GM21515 (cell line): ENCODE measurements around the gene CLHC1.
"Not testable (repeated sequence)": the region's sequence is repeated elsewhere in the genome, so short reads cannot be mapped to it uniquely, and the experiment has no call there.

ENCODE experiments used
- ATAC-seq: cut with Tn5 transposase; IDR thresholded peaks from one replicate; pipeline ENCODE4 v1.9.1; 2021; ENCODE audit not compliant: unreplicated experiment

Gene CLHC1

DNA sequence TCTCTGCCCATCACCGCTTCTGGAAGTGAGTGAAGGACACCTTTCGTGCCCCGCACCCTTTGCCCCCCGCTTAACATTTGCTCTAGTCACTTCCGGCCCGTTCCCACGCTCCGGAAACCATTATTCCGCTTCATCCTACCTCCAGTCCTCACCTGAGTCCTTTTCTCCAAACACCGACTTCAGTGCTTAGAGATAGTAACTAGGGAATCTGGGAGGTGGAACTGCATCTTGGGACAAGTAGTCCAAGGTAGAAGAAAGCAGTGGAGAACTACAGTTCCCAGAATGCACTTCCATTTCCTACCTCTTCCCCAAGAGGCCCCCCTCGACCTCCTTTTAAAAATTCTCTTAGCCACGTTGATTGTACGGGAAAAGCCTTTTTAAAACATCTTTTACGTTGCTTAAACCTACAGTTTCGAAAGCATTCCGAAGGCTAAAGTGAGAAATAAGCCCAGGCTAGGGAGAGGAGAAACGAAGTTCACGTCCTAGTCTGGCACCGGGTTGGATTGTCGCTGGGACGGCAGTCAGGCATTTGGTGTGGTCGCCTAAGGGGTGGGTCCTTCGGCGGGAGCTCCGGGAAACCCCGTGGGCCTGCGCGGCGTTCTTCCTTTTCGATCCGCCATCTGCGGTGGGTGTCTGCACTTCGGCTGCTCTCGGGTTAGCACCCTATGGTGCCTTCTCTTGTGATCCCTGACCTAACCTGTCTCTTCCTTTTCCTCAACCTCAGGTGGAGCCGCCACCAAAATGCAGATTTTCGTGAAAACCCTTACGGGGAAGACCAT, at the start of gene CLHC1, which contains the start of gene RPS27A:
Gene CLHC1 (minus strand): TSS at position 210 of the 779 bp plus-strand sequence. CDS start 9,882 bp downstream, outside the sequence.
Gene RPS27A (plus strand): TSS at position 605 of the 779 bp plus-strand sequence. CDS start 137 bp downstream, at position 742.
- peak; percentile 87 for ATAC-seq

DNA sequence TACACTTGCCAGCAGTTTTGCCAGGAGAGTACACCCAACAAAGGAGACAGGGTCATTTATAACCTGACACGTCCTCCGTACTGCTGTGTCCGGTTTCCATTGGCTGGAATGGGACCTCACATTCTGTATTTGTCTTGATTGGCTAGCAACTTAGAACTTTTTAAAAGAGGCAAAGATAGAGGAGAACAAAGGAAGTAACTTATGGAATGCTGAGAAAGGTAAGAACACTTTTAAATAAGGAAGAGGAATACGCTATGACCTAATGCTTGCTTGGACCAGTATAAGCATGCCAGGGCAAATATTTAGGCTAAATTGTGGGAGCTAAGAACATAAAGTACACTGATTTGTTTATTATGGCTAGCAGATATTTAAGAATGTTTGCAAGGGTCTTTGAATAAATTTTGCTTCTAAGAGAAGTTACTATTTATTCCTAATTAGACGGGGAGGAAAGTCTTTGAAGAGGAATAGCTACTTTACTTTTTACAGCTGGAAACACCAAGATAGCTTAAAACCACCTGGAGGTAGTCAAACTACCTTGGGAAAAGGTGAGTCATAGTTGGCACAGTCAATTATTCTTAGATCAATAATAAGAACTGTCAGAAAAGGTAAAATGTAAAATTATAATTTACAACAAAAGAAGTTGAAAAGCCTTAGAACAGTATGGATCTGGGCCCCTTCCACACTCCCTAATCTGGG, 48.9 kb upstream of the CLHC1 start:
- not testable (repeated sequence) for ATAC-seq

DNA sequence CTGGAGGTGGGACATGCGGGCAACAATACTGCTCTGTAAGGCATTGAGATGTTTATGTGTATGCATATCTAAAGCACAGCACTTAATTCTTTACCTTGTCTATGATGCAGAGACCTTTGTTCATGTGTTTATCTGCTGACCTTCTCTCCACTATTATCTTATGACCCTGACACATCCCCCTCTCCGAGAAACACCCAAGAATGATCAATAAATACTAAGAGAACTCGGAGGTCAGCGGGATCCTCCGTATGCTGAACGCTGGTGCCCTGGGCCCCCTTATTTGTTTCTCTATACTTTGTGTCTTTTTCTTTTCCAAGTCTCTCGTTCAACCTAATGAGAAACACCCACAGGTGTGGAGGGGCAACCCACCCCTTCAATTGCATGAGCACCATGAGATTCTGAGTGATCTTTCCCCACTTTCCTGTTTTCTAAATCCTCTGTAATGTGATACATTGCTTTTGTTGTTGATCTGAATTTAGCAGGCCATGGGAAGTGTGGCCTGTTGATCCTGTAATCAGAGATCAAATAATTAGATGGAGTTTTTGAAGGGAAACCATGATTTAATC, 47.8 kb upstream of the CLHC1 start:
- ATAC-seq, result not testable (repeated sequence)

DNA sequence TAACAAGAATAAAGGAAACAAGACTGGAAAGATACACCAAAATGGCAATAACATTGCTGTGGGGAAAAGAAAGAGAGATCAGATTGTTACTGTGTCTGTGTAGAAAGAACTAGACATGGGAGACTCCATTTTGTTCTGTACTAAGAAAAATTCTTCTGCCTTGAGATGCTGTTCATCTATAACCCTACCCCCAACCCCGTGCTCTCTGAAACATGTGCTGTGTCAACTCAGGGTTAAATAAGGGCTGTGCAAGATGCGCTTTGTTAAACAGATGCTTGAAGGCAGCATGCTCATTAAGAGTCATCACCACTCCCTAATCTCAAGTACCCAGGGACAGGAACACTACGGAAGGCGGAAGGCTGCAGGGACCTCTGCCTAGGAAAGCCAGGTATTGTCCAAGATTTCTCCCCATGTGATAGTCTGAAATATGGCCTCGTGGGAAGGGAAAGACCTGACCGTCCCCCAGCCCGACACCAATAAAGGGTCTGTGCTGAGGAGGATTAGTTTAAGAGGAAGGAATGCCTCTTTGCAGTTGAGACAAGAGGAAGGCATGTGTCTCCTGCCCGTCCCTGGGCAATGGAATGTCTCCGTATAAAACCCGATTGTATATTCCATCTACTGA, 47.2 kb upstream of the CLHC1 start:
- ATAC-seq, result not testable (repeated sequence)

DNA sequence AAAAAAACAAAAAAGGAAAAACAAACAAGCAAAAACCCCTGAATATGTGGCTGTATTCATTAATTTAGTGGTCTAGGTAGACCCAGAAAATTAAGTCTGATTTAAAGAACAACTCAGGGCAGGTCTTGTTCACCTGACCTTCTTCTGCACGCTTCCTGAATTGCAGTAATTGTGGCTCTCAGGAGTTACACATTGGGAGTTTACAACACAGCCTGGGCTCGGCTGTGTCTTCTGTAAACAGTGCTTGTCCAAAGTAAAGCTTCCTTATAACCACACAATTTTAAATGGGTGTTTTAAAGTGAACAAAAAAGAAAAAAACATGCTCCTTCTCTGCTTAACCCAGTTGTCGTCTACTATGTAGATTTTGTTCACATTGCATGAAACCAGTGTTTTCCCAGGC, 45.2 kb upstream of the CLHC1 start:
- no peak for ATAC-seq

DNA sequence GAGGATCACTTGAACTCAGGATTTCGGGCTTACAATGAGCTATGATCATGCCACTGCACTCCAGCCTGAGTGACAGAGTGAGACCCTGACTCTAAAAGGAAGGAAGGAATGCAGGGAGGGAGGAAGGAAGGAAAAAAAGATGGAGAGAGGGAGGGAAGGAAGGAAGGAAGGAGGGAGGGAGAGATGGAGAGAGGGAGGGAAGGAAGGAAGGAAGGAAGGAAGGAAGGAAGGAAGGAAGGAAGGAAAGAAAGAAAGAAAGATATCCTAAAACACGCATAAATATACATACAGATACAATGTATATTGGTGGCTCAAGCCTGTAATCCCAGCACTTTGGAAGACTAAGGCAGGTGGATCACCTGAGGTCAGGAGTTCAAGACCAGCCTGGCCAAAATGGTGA, 42.3 kb upstream of the CLHC1 start:
- ATAC-seq, result not testable (repeated sequence)

DNA sequence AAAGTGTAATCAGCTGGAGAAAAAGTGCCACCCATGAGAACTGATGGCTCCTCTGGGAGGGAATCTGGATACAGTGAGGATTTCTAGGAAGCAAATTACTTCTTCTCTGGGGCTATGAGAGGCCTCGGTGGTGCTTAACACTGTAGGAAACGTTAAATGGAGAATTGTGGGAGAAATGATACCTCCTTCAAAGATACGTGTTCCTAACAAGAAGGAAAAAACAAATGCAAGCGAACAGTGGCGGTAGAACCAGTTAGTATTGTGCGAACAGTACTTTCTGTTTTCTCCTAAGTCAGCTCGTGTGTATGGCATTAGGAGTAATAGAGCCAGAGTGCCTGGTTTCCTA, 37.5 kb upstream of the CLHC1 start:
- ATAC-seq, result no peak

DNA sequence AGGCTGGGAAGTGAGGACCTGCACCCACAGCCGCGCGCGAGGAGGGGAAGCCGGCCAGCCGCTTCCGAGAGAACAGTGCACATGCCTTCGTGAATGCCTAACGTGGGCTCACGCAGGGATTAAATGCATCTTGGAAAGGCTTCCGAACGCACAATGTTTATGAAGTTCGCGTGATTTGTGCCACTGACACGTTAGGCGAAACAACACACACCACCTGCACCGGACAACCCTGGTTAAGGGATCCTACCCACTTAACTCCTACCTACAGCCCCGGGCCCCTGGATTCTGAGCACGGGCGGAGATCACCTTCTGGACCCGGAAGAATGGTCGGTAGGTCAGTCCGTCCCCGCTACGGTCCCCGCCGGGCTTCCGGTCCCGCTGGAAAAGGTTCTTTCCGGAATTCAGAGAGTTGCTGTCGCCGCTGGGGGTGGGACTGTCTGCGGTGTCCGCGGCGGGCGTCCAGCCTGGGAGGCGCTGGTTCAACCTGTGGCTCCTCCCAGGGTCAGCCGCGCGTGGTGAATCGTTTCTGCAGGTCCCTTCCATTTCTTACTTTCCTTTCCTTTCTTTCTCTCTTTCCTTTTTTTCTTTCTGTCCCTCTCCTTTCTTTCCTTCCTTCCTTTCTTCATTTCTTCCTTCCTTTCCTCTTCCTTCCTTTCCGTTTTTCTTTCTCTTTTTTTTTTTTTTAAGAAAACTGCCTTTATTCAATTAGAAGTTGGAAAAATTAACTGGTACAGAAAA, 37.0 kb upstream of the CLHC1 start, which contains the start of gene MTIF2:
Gene MTIF2 (minus strand): TSS at position 325 of the 738 bp plus-strand sequence. CDS start 5,373 bp downstream, outside the sequence.
- peak; percentile 97 for ATAC-seq

DNA sequence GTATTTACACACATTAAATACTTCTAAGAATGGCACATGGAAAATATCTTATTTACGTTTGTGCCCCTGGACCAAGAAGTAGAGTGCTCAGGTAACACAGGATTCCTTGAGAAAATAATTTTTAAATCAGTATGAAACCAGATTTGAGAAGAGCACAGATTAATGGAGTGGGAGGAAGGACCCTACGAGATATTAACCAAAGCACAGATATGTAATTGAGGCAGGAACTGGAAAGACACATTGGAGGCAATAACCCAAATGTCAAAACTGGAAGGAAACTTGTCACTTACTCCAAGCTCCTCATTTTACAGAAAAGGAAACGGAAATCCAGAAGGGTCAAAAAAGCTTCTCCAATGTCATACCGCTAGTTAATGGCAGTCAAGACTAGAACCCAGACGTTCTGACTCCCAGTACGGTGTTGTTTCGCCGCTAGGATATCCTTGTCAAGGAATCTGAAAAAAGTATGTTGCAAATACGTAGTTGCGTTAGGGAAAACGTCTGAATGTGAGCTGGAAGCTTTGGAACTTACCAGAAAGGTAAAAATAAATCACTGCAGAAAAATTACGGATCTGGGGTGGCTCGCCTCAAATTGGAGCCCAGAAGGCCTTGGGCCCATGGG, 36.3 kb upstream of the CLHC1 start:
- ATAC-seq, result no peak

DNA sequence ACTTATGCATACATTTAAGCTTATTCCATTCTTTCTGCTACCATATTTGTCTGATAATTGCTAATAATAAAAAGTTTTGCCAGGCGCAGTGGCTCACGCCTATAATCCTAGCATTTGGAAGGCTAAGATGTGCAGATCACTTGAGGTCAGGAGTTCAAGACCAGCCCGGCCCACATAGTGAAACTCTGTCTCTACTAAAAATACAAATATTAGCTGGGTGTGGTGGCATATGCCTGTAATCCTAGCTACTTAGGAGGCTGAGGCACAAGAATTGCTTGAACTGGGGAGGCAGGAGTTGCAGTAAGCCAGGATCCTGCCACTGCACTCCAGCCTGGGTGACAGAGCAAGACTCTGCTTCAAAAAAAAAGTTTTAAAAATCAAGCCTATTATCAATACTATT, 27.5 kb upstream of the CLHC1 start:
- not testable (repeated sequence) for ATAC-seq

DNA sequence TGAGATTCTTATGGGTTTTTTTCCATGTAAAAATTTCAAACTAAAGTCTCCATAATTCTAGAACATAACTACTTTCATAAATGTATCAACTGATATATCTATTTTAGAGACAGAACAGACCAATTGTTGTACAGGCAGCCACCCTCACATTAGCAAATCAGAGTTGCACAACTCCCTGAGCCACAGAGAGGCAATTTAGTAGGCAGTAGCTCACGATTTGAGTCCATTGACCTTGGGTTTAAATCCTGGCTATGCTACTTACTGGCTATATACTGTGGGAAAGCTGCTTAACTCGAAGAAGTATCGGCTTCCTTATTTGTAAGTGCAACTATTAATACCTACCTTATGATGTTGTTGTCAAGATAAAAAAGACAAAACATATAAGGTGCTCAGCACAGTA, 20.7 kb upstream of the CLHC1 start:
- no peak for ATAC-seq

DNA sequence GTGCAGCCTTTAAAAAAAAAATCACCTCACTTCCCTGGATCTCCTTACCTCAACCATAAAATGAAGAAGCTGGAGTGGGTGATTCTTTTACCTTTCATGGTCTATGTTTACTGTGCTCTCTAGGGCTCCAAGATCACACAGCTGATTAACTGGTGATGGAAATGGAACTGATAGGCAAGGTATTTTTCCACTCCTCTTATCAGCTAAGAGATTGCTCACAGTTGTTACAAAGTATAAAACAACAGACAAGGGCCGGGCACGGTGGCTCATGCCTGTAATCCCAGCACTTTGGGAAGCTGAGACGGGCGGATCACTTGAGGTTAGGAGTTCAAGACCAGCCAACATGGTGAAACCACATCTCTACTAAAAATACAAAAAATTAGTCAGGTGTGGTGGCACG, 14.9 kb upstream of the CLHC1 start:
- ATAC-seq, result no peak

DNA sequence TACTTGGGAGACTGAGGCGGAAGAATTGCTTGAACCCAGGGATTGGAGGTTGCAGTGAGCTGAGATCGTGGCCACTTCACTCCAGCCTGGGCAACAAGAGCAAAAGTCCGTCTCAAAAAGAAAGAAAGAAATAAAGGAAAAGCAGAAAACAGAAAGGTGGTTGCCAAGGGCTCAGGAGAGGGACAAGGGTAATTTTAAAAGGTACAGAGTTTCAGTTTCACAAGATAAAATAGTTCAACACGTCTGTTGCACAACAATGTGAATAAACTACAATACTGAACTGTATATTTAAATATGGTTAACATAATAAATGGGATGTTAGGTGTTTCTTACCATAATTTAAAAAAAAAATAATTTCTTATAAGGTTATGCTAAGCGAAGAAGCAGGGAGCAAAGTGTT, 13.3 kb upstream of the CLHC1 start:
- no peak for ATAC-seq

DNA sequence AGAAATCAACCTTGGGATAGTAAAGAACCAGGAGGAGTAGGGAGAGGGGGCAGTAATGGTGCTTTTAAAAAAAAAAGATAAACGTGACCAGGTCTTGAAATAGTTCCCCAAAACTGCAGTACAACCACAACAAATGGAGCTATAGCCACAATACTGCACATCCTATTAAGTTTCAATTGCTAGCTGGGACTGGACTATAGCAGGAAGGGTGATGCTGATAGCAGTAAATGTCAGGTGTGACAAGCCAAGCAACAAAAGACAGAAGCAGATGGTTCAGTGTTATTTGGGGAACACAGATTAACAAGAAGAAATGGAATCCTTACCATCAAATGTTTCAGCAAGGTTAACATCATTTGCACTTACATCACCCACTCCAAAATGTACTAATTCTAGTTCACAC, 10.5 kb upstream of the CLHC1 start:
- no peak for ATAC-seq

DNA sequence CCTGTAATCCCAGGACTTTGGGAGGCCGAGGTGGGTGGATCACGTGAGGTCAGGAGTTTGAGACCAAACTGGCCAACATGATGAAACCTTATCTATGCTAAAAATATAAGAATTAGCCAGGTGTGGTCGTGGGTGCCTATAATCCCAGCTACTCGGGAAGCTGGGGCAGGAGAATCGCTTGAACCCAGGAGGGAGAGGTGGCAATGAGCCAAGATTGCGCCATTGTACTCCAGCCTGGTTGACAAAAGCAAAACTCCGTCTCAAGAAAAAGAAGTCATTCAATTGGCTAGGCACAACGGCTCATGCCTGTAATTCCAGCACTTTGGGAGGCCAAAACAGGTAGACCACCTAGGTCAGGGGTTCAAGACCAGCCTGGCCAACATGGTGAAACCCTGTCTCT, 9.5 kb upstream of the CLHC1 start:
- ATAC-seq, result not testable (repeated sequence)

DNA sequence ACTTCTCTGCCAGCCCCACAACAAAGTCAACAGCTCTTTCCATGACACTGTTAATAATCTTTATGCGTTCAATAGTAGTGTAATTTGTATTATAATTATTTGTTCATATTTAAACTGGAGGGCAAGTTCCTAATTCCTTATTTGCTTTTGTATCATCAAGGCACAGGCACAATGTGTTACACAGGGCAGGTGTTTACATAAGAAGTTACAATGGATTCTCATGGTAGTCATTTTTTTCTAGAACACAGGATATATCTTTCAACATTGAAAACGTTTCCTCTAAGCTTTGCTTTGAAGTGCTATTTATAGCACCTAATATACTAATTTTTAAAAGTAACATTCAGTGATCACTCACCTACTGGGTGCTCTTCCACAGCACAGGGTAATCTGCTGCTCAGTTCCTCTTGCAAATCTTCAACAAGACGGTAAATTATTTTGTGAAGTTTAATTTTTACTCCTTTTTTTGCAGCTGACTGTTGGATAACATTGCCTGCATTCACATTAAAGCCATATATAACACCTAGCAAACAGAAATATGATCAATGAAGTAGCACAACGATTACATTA, 7.6 kb upstream of the CLHC1 start:
- no peak for ATAC-seq

DNA sequence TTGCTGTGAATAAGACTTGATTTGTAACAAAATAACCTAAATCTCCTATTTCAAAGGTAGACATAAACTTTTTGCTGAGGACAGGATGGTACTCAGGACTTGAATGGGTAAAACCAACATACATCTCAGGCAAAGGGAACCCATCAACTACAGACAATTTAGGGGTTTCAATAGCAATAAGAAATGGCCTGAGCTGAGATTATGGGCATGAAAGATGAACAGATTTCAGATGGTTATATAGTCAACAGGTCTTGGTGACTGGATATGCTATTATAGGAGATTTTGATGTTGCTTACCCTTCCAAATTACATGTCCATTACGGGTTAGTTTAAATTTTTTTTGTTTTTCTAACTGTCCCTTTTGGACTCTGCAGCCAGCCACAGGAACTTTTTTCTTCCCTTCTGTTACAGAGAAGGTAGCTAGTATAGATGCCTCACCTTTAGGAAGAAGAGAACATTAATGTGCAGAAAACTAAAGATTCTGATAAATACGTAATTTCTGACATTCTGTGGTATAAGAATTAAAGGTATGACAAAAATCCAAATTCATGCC, 5.0 kb upstream of the CLHC1 start:
- no peak for ATAC-seq

DNA sequence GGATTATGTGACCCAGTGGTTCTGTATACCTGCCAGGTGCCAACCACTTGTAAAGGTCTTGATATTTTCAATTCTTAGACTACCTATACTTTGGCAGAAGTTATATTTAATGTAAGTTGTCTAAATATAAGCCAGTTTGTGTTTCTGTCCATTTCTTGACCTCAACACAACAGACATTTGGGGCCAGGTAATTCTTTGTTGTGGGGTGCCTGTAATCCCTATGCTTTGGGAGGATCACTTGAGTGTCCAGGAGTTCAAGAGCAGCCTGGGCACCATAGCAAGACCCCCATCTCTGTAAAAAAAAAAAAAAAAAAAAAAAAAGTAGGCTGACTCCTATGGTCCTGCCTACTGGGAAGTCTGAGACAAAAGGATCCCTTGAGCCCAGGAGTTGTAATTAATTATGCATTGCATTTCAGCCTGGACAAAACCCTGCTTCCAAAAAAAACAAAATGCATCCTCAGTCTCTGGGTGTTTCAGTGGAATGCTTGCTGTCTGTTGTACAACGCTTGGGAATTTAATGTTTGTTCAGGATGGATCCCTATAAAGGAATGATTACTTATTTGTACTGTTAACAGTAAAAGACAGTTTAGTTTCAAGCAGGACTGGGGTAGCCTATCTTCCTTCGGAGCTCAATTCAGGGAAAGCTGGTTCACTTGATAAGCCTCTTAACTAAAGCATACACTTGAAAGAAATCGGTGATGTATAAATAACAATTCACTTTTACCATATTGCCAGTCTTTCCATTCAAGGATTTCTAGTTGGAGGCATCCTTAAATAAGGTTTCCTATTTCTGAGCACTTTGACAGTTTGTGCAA, 3.8 kb upstream of the CLHC1 start:
- no peak for ATAC-seq

DNA sequence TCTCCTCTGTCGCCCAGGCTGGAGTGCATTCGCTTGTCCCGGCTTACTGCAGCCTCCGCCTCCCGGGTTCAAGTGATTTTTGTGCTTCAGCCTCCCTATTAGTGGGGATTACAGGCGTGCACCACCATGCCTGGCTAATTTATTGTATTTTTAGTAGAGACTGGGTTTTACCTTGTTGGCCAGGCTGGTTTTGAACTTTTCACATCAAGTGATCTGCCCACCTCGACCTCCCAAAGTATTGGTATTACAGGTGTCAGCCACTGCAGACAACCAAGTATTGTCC, 1.5 kb upstream of the CLHC1 start:
- ATAC-seq, result no peak
